AG09319 (cell line): Measurements from ENCODE around the gene SCN4B.

Source experiments
- DNase-seq: peaks from one replicate; pipeline ENCODE4 v3.0.0-alpha.2; 2010; ENCODE audit warnings: low read depth; ENCODE audit errors: extremely low read depth
- TF ChIP-seq, protein P1 (sequence below): IDR thresholded peaks from 2 replicates; pipeline ENCODE4 v1.5.1; 2011; ENCODE audit warnings: low read depth, mild to moderate bottlenecking, inconsistent platforms, low read length, moderate library complexity

The SCN4B gene

DNA sequence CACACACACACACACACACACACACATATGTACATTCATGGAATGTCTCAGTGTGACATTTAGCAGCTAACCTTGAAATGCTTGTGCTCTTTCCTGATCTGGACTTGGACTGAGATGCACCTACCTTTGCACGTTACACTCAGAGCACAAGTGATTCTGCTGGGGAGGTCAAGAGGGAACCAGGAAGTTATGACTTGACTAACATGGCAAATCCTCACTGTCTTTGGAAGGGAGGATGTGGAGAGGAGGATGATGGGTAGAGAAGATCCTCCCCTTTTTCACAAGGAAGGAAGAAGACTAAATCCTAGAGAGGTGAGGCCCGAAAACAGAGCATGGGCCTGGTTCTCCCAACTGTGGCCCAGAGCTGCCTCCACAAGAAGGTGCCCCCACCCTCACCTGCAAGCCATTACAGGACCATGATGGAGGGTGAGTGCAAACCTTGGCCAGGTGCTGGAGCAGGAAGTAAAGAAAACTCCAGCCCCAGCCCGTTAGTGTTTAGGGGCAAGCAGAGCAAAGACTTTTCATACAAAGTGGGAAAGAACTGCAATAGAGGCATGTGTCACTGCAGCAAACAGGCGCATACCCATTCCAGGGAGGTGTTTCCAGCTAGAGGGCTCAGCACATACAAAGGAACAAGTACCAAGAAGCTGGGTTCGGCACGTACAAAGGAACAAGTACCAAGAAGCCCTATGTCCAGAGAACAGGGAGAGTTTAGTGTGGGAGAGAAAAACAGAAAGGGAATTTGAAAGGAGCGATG, 26.4 kb downstream of the SCN4B start:
- TF ChIP-seq, protein P1, sequence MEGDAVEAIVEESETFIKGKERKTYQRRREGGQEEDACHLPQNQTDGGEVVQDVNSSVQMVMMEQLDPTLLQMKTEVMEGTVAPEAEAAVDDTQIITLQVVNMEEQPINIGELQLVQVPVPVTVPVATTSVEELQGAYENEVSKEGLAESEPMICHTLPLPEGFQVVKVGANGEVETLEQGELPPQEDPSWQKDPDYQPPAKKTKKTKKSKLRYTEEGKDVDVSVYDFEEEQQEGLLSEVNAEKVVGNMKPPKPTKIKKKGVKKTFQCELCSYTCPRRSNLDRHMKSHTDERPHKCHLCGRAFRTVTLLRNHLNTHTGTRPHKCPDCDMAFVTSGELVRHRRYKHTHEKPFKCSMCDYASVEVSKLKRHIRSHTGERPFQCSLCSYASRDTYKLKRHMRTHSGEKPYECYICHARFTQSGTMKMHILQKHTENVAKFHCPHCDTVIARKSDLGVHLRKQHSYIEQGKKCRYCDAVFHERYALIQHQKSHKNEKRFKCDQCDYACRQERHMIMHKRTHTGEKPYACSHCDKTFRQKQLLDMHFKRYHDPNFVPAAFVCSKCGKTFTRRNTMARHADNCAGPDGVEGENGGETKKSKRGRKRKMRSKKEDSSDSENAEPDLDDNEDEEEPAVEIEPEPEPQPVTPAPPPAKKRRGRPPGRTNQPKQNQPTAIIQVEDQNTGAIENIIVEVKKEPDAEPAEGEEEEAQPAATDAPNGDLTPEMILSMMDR, result no peak
- no peak for DNase-seq

DNA sequence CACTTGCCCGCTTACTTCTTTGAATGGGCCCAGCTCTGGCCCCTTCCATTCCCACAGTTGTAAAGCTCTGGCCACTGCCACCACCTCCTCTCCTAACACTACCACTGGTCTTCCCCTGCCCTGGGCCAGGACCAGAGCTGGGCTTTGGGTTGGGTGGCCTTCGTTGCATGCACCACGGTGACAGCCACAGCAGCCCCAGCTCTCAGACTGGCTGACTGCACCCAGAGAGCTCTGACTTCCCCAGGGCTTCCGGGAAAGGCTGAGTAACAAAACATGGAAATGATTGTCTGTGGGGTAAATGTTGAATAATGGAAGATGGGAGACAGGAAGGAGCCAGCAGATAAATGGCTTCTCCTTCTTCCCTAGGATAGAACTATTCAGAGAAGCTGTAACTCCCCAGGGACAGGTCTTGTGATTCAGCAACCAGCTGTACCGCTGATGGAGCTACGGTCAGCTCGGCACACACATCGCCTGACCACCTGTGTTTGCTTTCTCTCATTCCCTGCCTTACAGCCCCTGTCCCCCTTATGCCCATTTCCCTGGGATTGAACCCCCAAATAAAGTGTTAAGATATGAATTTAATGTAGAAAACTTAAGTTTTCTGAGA, 27.6 kb downstream of the SCN4B start:
- TF ChIP-seq, protein P1, result no peak
- DNase-seq, result no peak

DNA sequence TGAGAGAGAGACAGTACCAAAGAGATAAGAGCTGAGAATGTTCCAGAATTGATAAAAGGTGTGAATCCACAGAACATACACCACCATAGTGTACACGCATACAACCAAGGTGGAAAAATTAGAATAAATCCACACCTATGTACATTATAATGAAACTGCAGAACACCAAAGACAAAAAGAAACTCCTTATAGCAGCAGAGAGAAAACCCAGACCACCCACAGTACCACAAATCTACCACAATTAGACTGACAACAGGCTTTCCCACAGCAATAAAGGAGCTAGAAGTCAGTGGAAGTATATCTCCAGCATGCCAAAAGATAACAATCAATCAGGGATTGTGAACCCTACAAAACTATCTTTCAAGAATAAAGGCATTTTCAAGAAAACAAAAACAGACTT, 31.8 kb downstream of the SCN4B start:
- TF ChIP-seq, protein P1, result no peak
- no peak for DNase-seq

DNA sequence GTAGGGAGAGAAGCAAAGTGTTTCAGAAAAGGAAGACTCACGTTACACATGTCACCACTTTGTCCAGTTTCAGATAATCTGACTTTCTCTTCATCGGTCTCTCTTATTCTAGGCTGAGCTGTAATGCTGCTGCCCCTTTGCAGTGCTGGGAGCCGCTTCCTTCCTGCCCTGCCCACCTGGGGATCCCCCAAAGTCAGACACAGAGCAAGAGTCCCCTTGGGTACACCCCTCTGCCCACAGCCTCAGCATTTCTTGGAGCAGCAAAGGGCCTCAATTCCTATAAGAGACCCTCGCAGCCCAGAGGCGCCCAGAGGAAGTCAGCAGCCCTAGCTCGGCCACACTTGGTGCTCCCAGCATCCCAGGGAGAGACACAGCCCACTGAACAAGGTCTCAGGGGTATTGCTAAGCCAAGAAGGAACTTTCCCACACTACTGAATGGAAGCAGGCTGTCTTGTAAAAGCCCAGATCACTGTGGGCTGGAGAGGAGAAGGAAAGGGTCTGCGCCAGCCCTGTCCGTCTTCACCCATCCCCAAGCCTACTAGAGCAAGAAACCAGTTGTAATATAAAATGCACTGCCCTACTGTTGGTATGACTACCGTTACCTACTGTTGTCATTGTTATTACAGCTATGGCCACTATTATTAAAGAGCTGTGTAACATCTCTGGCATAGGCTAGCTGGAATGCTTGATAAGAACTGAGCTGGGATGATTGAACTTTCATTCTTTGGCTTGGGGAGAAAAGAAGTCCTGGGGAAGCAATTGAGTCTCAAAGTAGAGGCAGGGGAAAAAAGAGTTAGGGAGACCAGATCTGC, 34.6 kb downstream of the SCN4B start:
- no peak for DNase-seq
- TF ChIP-seq, protein P1, result no peak

DNA sequence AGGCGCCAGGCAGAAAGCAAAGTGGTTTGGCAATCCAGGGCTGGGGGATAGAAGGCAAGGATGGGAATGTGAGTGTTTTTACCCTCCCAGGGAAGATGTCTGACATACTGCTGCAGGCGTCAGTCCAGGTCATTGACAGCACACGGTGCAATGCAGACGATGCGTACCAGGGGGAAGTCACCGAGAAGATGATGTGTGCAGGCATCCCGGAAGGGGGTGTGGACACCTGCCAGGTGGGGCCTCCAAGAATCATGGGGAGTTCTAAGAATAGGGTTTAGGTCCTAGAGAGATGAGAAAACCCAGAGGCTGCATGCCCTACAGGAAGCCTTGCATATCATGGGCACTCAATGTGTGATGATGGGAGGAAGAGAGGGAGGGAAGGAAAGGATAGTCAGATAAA, 37.6 kb downstream of the SCN4B start:
- TF ChIP-seq, protein P1, result no peak
- DNase-seq, result no peak

DNA sequence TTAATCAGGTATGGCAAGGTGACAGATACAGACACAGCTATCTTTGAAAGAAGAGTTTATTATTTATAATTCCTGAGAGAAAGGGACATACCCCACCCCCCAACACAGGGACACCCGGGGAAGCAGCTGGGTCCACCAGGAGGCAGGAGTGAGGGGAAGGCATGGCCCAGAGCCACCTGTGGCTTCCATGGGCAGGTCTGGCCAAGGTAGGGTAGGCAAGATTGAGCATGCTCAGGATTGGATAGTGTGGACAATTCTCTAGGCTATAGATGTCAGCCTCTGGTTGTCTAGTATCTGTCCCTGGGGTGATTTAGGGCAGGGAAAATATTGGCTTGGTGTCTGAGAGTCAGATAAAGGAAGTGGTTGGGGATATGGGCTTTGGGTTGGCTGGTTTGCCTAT, 38.4 kb downstream of the SCN4B start:
- no peak for DNase-seq
- TF ChIP-seq, protein P1, result no peak
